GM19035 (cell line): ENCODE results near the gene TEX261.
A peak's percentile ranks its signal among the peaks of the same experiment; 100 is the strongest.

Source experiments
- ATAC-seq: cut with Tn5 transposase; IDR thresholded peaks from one replicate; pipeline ENCODE4 v1.9.1; 2021; ENCODE audit not compliant: unreplicated experiment

The TEX261 gene

GRCh38 chr2:70982971-70983370 lies 11.7 kb downstream of the TEX261 start:
- no peak for ATAC-seq

GRCh38 chr2:70981866-70982810 lies 12.5 kb downstream of the TEX261 start:
- no peak for ATAC-seq

- no peak for ATAC-seq
These were observed 13.3 kb downstream of the TEX261 start for GRCh38 chr2:70981421-70981820.

- no peak for ATAC-seq
These were observed 15.0 kb downstream of the TEX261 start for GRCh38 chr2:70979626-70980025.

GRCh38 chr2:70979180-70979488 lies 15.5 kb downstream of the TEX261 start:
- no peak for ATAC-seq

GRCh38 chr2:70978341-70979179 lies 16.1 kb downstream of the TEX261 start, which contains the start of gene ANKRD53:
TSS of gene ANKRD53 (plus strand) at chr2:70978630. CDS start at chr2:70978646, 16 bp downstream.
- ATAC-seq: no peak

GRCh38 chr2:70977605-70978205 lies 17.0 kb downstream of the TEX261 start:
- ATAC-seq: no peak

GRCh38 chr2:70975237-70975636 lies 19.4 kb downstream of the TEX261 start:
- no peak for ATAC-seq

- ATAC-seq: no peak
These were observed 20.1 kb downstream of the TEX261 start for GRCh38 chr2:70974592-70974991.

- no peak for ATAC-seq
These were observed 27.5 kb downstream of the TEX261 start for GRCh38 chr2:70967189-70967588.

GRCh38 chr2:70966681-70967080 lies 28.0 kb downstream of the TEX261 start:
- no peak for ATAC-seq

- no peak for ATAC-seq
These were observed 29.2 kb downstream of the TEX261 start for GRCh38 chr2:70965506-70965905.

- peak; percentile 91 for ATAC-seq
These were observed 29.9 kb downstream of the TEX261 start for GRCh38 chr2:70964596-70965386.

- no peak for ATAC-seq
These were observed 30.5 kb downstream of the TEX261 start for GRCh38 chr2:70964133-70964532.

GRCh38 chr2:70962885-70963878 lies 31.5 kb downstream of the TEX261 start:
- ATAC-seq: no peak

- no peak for ATAC-seq
These were observed 32.3 kb downstream of the TEX261 start for GRCh38 chr2:70962211-70962884.

GRCh38 chr2:70961648-70961994 lies 33.1 kb downstream of the TEX261 start:
- no peak for ATAC-seq

- ATAC-seq: no peak
These were observed 33.6 kb downstream of the TEX261 start for GRCh38 chr2:70960833-70961647.
